NK-92 (cell line): ENCODE results near the gene TMEM238.
A peak's percentile ranks its signal among the peaks of the same experiment; 100 is the strongest.
"Not testable (repeated sequence)": the region's sequence is repeated elsewhere in the genome, so short reads cannot be mapped to it uniquely, and the experiment has no call there.

ENCODE experiments used
- DNase-seq: peaks from one replicate; lab custom pipeline; 2025; ENCODE audit not compliant: unreplicated experiment; lab: John Stamatoyannopoulos, UW

The TMEM238 gene

DNA sequence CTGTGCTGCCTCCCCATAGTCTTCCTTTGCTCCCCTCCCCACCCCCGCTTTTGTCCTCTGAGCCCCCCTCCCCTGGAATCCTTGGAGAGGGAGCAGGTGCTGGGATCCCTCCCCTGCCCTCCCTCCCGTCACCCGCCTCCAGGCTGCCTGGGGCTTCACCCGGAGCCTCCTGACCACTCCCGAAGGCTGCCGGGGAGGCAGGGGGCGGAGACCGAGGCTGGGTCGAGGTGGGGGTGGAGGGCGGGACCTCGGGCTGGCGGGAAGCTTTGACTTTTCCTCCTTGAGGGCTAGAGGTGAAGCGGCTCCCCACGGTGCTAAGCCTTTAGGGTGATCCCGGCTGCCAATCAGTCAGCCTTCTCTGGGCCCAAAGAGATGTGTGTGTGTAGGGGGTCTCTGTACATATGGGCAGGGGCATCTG lies 42.9 kb downstream of the TMEM238 start:
- DNase-seq, result no peak

DNA sequence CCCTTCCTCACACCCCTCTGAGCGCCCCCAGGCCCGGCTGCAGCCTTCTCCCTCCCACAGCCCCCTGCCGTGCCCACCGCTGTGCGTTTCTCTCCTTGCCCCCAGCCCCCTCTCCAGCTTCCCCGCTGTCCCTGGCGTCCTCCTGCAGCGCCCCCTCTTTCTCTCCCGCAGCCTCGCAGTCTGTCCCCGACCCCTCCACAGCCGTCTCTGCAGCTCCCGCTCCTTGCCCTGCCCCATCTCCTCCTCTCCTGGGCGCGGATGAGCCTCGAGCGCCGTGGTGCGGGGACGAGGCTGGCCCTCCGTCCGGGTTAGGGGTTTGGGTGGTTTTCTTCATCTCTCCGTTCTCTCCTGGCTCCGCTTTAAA lies 43.3 kb downstream of the TMEM238 start:
- no peak for DNase-seq

DNA sequence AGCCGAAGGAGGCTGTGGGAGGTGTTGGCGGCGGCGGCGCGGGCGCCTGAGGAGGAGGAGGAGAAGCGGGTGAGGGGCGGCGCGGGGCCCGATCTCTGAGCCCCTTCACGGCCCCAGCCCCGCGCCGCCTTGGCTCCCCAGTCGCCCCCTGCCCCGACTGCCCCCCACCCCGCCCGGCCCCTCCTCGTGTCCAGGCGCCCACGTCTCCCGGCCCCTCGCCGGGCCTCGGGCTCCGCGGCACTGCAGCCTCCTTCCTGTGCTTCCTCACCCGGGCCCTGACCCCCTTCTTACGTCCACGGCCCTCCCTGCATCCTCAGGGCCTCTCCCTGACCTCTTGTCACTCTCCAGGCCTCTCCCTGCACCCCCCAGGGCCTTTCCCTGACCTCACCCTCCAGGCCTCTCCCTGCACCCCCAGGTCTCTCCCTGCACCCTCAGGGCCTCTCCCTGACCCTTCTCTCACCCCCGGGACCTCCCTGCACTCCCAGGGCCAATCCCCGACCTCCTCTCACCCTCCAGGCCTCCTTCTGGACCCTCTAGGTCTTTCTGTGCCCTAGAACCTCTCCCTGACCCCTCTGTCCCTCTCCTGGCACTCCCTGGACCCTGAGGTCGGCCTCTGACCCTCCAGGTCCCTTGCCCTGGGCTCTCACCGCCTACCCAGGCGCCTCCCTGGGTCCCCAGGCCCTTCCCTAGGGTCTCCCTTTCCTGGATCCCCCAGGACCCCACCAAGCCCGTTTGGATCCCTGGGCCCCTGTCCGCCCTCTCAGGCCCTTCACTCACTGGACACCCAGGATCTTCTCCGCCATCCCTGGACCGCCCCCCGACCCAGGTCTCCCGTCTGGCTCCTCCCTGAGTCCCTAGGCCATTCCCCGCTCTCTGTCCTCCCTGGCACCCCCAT lies 44.0 kb downstream of the TMEM238 start:
- DNase-seq, result no peak

DNA sequence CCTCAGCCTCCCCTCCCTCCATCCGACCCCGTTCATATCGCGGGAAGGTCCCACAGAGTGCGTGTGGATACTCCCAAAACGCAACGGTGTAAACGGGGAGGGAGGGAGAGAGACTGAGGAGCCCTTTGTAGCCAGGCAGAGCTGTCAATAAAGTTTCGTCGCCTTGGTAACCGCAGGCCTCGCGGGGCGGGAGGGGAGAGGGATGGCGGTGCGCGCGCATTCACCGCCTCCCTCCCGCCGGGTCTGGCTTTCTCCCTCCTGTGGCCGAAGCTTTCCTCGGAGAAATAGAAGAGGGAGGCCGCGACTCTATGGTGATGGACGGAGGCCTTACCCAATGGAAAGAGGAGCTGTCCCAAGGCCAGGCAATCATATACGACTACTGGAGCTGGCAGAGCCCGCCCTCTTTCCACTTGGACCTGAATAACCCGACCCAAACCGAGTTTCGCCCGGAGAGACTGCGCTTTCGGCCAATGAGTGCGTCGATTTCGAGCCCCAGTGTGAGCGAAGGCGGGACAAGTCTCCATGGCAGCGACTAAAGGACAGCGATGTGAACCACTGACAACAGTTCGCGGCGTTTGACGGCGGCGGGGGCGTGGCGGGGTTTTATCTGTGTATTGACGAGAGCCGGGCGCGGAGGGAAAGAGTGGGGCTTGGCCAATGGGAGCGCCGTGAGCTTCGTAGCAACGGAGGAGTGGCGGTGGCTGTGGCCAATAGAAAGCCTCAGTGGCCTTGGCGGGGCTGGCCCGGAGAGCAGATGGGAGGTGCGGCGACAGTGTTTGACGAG lies 44.8 kb downstream of the TMEM238 start, which contains the start of gene KMT5C:
KMT5C (plus strand) TSS at position 772 of the 784 bp plus-strand sequence. CDS start 2,061 bp downstream, outside the sequence.
- DNase-seq, result peak; percentile 99

DNA sequence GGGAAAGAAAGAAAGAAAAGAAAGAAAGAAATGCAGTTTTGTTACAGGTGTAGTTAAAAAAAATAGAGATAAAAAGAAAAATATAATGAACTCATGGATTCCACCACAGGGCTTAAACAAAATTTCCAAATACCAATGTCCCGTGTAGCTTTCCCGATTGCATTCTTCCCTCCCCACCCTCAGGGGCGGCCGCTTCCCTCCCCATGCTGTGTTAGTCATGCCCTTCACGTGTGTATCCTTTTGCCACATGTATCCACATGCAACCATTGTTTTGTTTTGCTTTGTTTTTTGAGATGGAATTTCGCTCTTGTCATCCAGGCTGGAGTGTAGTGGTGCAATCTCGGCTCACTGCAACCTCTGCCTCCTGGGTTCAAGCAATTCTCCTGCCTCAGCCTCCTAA lies 48.0 kb downstream of the TMEM238 start:
- no peak for DNase-seq

DNA sequence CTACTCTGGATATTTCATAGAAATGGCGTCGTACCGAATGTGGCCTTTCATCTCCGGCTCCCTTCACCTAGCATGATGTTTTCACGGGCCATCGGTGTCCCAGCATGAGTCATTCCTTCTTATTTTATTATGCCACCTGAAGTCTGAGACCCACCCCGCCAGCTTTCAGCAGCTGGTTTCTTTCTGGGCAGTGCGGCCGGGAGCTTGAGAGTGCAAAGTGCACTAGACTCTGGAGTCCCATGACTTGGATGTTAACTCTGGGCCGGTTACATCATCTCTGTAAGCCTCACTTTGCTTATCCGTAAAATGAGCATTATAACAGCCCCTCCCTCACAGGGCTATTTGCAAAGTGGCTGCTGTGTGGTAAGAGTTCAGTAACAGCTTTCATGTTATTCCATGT lies 50.2 kb downstream of the TMEM238 start:
- DNase-seq, result no peak

DNA sequence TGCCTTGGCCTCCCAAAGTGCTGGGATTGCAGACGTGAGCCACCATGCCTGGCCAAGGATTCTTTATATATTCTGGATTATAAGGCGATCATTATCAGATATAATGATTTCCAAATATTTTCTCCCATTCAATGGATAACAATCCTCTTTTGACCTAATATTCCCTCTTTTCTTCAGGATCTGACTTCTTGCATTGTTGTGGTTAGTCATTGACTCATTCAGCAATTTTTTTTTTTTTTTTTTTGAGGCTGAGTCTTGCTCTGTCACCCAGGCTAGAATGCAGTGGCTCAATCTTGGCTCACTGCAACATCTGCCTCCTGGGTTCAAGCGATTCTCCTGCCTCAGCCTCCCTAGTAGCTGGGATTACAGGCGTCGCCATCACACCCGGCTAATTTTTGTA lies 54.3 kb downstream of the TMEM238 start:
- not testable (repeated sequence) for DNase-seq
